Cardiac muscle cell (in vitro differentiated cells and primary cell): ENCODE data around the gene NTF3. TPM values are rescaled to one million over a fixed set of nuclear protein-coding genes. Genes with fewer than 3 reads are reported as not detected.
A peak's percentile ranks its signal among the peaks of the same experiment; 100 is the strongest.

Experiments used
- DNase-seq, 2 donors: peaks; one replicate each; pipeline versions ENCODE4 v3.0.0 to v3.0.0-alpha.2; 2010 to 2017; ENCODE audit warnings: low read depth in 1 of 2, low spot score in 1 of 2
- H3K27ac ChIP-seq: fragments of 200-600 bp; sonication (generic); 2 replicates; pipeline ENCODE4 v1.5.1; 2016
- H3K27me3 ChIP-seq: fragments of 200-600 bp; sonication (generic); 2 replicates; pipeline ENCODE4 v1.6.0; 2016; ENCODE audit warnings: control low read depth
- H3K36me3 ChIP-seq: fragments of 200-600 bp; sonication (generic); 2 replicates; pipeline ENCODE4 v1.5.1; 2016; ENCODE audit warnings: control low read depth
- H3K4me1 ChIP-seq: fragments of 200-600 bp; sonication (generic); 2 replicates; pipeline ENCODE4 v1.8.1; 2017; ENCODE audit warnings: low read depth, mild to moderate bottlenecking, mixed run types
- H3K4me3 ChIP-seq: fragments of 200-600 bp; sonication (generic); 2 replicates; pipeline ENCODE4 v1.5.1; 2016; ENCODE audit warnings: mild to moderate bottlenecking
- H3K9me3 ChIP-seq: fragments of 200-600 bp; sonication (generic); 2 replicates; pipeline ENCODE4 v1.5.1; 2017; ENCODE audit warnings: low read depth, mild to moderate bottlenecking, control low read depth
- polyA plus RNA-seq: library from polyadenylated mRNA; unstranded; fragments of >200 nt; fragmentation: Nextera tagmentation; extraction: Ambion mirVana; gene quantifications from 2 replicates; pipeline ENCODE4 v1.2.1, GENCODE V29; 2016
- total RNA-seq: library from RNA; depleted of rRNA; stranded (reverse); fragments of >200 nt; gene quantifications from 2 replicates; pipeline ENCODE4 v1.2.3, GENCODE V29; 2016
- TF ChIP-seq, protein P1 (sequence below): IDR thresholded peaks from 2 replicates; pipeline ENCODE4 v1.5.1; 2012; ENCODE audit warnings: low read depth, mild to moderate bottlenecking, low read length

Gene NTF3
- total and polyA plus RNA-seq, 2 experiments from 2014 or later, result 3.9 to 4.7 TPM

GRCh38 chr12:5470703-5471102 is 38.8 kb downstream of the NTF3 start:
- Histone ChIP-seq H3K27me3 (no peaks in the 10 kb centered on the region), H3K27ac (no peak overlapping the region), H3K4me1 (no peaks in the 10 kb centered on the region), H3K9me3 (no peaks in the 10 kb centered on the region), H3K36me3 (no peaks in the 10 kb centered on the region), H3K4me3 (no peak overlapping the region)
- TF ChIP-seq, protein P1, sequence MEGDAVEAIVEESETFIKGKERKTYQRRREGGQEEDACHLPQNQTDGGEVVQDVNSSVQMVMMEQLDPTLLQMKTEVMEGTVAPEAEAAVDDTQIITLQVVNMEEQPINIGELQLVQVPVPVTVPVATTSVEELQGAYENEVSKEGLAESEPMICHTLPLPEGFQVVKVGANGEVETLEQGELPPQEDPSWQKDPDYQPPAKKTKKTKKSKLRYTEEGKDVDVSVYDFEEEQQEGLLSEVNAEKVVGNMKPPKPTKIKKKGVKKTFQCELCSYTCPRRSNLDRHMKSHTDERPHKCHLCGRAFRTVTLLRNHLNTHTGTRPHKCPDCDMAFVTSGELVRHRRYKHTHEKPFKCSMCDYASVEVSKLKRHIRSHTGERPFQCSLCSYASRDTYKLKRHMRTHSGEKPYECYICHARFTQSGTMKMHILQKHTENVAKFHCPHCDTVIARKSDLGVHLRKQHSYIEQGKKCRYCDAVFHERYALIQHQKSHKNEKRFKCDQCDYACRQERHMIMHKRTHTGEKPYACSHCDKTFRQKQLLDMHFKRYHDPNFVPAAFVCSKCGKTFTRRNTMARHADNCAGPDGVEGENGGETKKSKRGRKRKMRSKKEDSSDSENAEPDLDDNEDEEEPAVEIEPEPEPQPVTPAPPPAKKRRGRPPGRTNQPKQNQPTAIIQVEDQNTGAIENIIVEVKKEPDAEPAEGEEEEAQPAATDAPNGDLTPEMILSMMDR, result no peak
- no peak for DNase-seq

- H3K4me1 ChIP-seq, result no peaks in the 10 kb centered on the region
- TF ChIP-seq, protein P1, result no peak
- H3K27ac ChIP-seq, result no peak overlapping the region
- no peaks in the 10 kb centered on the region for H3K27me3 ChIP-seq
- H3K4me3 ChIP-seq, result no peak overlapping the region
- H3K36me3 ChIP-seq, result no peaks in the 10 kb centered on the region
- peak in 1 of 2 donors; percentile 62 for DNase-seq
- no peaks in the 10 kb centered on the region for H3K9me3 ChIP-seq
Observed at GRCh38 chr12:5473076-5473782, 41.3 kb downstream of the NTF3 start.

GRCh38 chr12:5473783-5474116 is 41.8 kb downstream of the NTF3 start:
- Histone ChIP-seq H3K4me3 (no peak overlapping the region), H3K9me3 (no peaks in the 10 kb centered on the region), H3K27me3 (no peaks in the 10 kb centered on the region), H3K4me1 (no peaks in the 10 kb centered on the region), H3K27ac (no peak overlapping the region), H3K36me3 (no peaks in the 10 kb centered on the region)
- TF ChIP-seq, protein P1, result no peak
- DNase-seq, result no peak

- H3K36me3 ChIP-seq, result no peaks in the 10 kb centered on the region
- H3K4me1 ChIP-seq, result peaks cover 6% of the 10 kb centered on the region
- TF ChIP-seq, protein P1, result no peak
- H3K27ac ChIP-seq, result no peak overlapping the region
- no peak for DNase-seq
- H3K4me3 ChIP-seq, result no peak overlapping the region
- H3K27me3 ChIP-seq, result no peaks in the 10 kb centered on the region
- H3K9me3 ChIP-seq, result no peaks in the 10 kb centered on the region
Observed at GRCh38 chr12:5476356-5476755, 44.4 kb downstream of the NTF3 start.

GRCh38 chr12:5478081-5478706 is 46.3 kb downstream of the NTF3 start:
- H3K9me3 ChIP-seq, result no peaks in the 10 kb centered on the region
- H3K36me3 ChIP-seq, result no peaks in the 10 kb centered on the region
- no peak overlapping the region for H3K27ac ChIP-seq
- no peaks in the 10 kb centered on the region for H3K27me3 ChIP-seq
- TF ChIP-seq, protein P1, result no peak
- H3K4me3 ChIP-seq, result no peak overlapping the region
- peaks cover 6% of the 10 kb centered on the region for H3K4me1 ChIP-seq
- no peak for DNase-seq
